ENCODE data around the gene TCF7L2. TPM values are rescaled to one million over a fixed set of nuclear protein-coding genes. Genes with fewer than 3 reads are reported as not detected.

TCF7L2 gene
- total RNA-seq, 1 experiment from 2014 or later, result 45.2 TPM

- no TSS peak for BruUV-seq (replicated peaks)
- no peaks in the 10 kb centered on the region for H3K9me3 ChIP-seq (ENCODE audit: control insufficient read depth, insufficient read depth, low read depth, low read length)
- DNase-seq (ENCODE audit: low read depth, low spot score) (no peak), ATAC-seq (no peak)
- intact Hi-C loops (cut with micrococcal nuclease; ENCODE audit: unreplicated experiment), result no loop called here
- TF ChIP-seq TCF7L2 (IDR thresholded peaks at IDR 0.05; ENCODE audit: low read depth, low read length) (no peak), SIN3A (IDR thresholded peaks at IDR 0.05; ENCODE audit: borderline replicate concordance, insufficient read depth, low read depth, low read length) (no peak), POLR2AphosphoS5 (IDR thresholded peaks at IDR 0.05; ENCODE audit: low read depth, low read length) (no peak), CTCF (IDR thresholded peaks at IDR 0.05) (no peak), REST (IDR thresholded peaks at IDR 0.05; ENCODE audit: insufficient read depth in 1 of 2, low read depth in 2 of 2, low read length in 1 of 2) (no peak)
- H3K27ac ChIP-seq (ENCODE audit: low read length), result no peak overlapping the region
- ChIA-PET POLR2A (interaction anchor here (0.7 kb wide), 1 partner anchor 431 kb away, joined by 8 read pairs; no protein-coding TSS in a partner anchor), CTCF (no interaction called here)
- H3K4me1 ChIP-seq (ENCODE audit: control insufficient read depth, insufficient read depth, low read length), result no peaks in the 10 kb centered on the region
- no peaks in the 10 kb centered on the region for H3K36me3 ChIP-seq (ENCODE audit: control insufficient read depth, insufficient read depth, low read length)
- in situ Hi-C loops (cut with HindIII; ENCODE audit: low pct_unique_long_range_greater_than_20kb, low sequenced_read_pairs), result no loop called here
- H3K27me3 ChIP-seq (ENCODE audit: control insufficient read depth, insufficient read depth, low read length), result no peaks in the 10 kb centered on the region
- no peak overlapping the region for H3K4me3 ChIP-seq (ENCODE audit: low read depth in 2 of 2, low read length in 2 of 2)
Measured at GRCh38 chr10:112927980-112928379, 22.1 kb upstream of the TCF7L2 start.

- in situ Hi-C loops (cut with HindIII; ENCODE audit: low pct_unique_long_range_greater_than_20kb, low sequenced_read_pairs) (no loop called here), intact Hi-C loops (cut with micrococcal nuclease; ENCODE audit: unreplicated experiment) (no loop called here)
- Histone ChIP-seq H3K27ac (ENCODE audit: low read length) (no peak overlapping the region), H3K4me3 (ENCODE audit: low read depth in 2 of 2, low read length in 2 of 2) (no peak overlapping the region), H3K27me3 (ENCODE audit: control insufficient read depth, insufficient read depth, low read length) (no peaks in the 10 kb centered on the region), H3K4me1 (ENCODE audit: control insufficient read depth, insufficient read depth, low read length) (no peaks in the 10 kb centered on the region), H3K9me3 (ENCODE audit: control insufficient read depth, insufficient read depth, low read depth, low read length) (no peaks in the 10 kb centered on the region), H3K36me3 (ENCODE audit: control insufficient read depth, insufficient read depth, low read length) (no peaks in the 10 kb centered on the region)
- ATAC-seq (no peak), DNase-seq (ENCODE audit: low read depth, low spot score) (no peak)
- CTCF ChIA-PET, result no interaction called here
- POLR2A ChIA-PET, result no interaction called here
- BruUV-seq (replicated peaks), result no TSS peak
- TF ChIP-seq TCF7L2 (IDR thresholded peaks at IDR 0.05; ENCODE audit: low read depth, low read length) (no peak), REST (IDR thresholded peaks at IDR 0.05; ENCODE audit: insufficient read depth in 1 of 2, low read depth in 2 of 2, low read length in 1 of 2) (no peak), CTCF (IDR thresholded peaks at IDR 0.05) (no peak), SIN3A (IDR thresholded peaks at IDR 0.05; ENCODE audit: borderline replicate concordance, insufficient read depth, low read depth, low read length) (no peak), POLR2AphosphoS5 (IDR thresholded peaks at IDR 0.05; ENCODE audit: low read depth, low read length) (no peak)
Measured at GRCh38 chr10:112932658-112933057, 17.4 kb upstream of the TCF7L2 start.
